B cell (primary cell): Measurements from ENCODE around the gene ATF3.

ENCODE experiments used
- EZH2 ChIP-seq: IDR thresholded peaks from 2 replicates; pipeline ENCODE4 v1.6.1; 2012; ENCODE audit warnings: borderline replicate concordance, low read depth, mild to moderate bottlenecking, moderate library complexity, low read length; ENCODE audit not compliant: insufficient read depth, poor library complexity, severe bottlenecking
- TF ChIP-seq, protein P1 (sequence below): fragments of 200-600 bp; IDR thresholded peaks from one replicate; pipeline ENCODE4 v1.8.0; 2022; ENCODE audit warnings: antibody characterized with exemption, mild to moderate bottlenecking

DNA sequence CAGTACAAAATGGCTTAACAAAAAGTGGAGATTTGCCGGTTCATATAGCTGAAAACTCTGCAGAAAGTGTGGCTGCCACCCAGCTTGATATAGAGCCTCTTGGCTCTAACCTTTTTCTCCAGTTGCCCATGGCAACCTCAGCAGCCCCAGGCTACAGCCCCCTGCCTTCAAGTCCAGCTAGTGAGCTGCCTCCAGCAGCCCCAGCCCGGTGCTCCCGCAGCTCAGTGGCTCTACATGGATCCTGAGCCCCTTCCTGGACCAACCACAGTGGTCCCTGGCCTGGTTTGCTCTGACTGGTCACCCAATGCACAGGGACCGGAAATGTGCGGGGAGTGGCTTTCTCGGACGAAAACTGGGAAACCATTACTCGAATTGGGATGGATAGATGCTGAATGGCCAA, 13.3 kb upstream of the ATF3 start:
- TF ChIP-seq EZH2: no peak
- TF ChIP-seq, protein P1, sequence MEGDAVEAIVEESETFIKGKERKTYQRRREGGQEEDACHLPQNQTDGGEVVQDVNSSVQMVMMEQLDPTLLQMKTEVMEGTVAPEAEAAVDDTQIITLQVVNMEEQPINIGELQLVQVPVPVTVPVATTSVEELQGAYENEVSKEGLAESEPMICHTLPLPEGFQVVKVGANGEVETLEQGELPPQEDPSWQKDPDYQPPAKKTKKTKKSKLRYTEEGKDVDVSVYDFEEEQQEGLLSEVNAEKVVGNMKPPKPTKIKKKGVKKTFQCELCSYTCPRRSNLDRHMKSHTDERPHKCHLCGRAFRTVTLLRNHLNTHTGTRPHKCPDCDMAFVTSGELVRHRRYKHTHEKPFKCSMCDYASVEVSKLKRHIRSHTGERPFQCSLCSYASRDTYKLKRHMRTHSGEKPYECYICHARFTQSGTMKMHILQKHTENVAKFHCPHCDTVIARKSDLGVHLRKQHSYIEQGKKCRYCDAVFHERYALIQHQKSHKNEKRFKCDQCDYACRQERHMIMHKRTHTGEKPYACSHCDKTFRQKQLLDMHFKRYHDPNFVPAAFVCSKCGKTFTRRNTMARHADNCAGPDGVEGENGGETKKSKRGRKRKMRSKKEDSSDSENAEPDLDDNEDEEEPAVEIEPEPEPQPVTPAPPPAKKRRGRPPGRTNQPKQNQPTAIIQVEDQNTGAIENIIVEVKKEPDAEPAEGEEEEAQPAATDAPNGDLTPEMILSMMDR: no peak
